Neural progenitor cell (in vitro differentiated cells): ENCODE results near the gene CHSY3. TPM values are rescaled to one million over a fixed set of nuclear protein-coding genes. Genes with fewer than 3 reads are reported as not detected.

Experiments used
- DNase-seq: peaks from one replicate; pipeline ENCODE4 v3.0.0-alpha.2; 2016; ENCODE audit warnings: low spot score
- H2AFZ ChIP-seq: fragments of 200-600 bp; sonication (generic); replicated peaks from 2 replicates; pipeline ENCODE4 v1.6.1; 2016; ENCODE audit warnings: antibody characterized with exemption
- H3F3A ChIP-seq: fragments of 200-600 bp; sonication (generic); 2 replicates; pipeline ENCODE4 v1.6.1; 2016; ENCODE audit warnings: antibody characterized with exemption, low read depth
- H3K27ac ChIP-seq: fragments of 200-600 bp; sonication (generic); 2 replicates; pipeline ENCODE4 v1.5.1; 2016; ENCODE audit warnings: mild to moderate bottlenecking
- H3K27me3 ChIP-seq: fragments of 200-600 bp; sonication (generic); 2 replicates; pipeline ENCODE4 v1.6.1; 2016; ENCODE audit warnings: mild to moderate bottlenecking, moderate library complexity
- H3K36me3 ChIP-seq: fragments of 200-600 bp; sonication (generic); 2 replicates; pipeline ENCODE4 v1.5.1; 2016
- H3K4me1 ChIP-seq: fragments of 200-600 bp; sonication (generic); 2 replicates; pipeline ENCODE4 v1.6.1; 2016; ENCODE audit warnings: mixed run types
- H3K4me2 ChIP-seq: fragments of 200-600 bp; sonication (generic); 2 replicates; pipeline ENCODE4 v1.6.1; 2016
- H3K4me3 ChIP-seq: fragments of 200-600 bp; sonication (generic); 2 replicates; pipeline ENCODE4 v1.5.1; 2016
- H3K79me2 ChIP-seq: fragments of 200-600 bp; sonication (generic); 2 replicates; pipeline ENCODE4 v1.6.1; 2016; ENCODE audit warnings: low read depth
- H3K9ac ChIP-seq: fragments of 200-600 bp; sonication (generic); 2 replicates; pipeline ENCODE4 v1.6.1; 2016
- H3K9me3 ChIP-seq: fragments of 200-600 bp; sonication (generic); 2 replicates; pipeline ENCODE4 v1.5.1; 2016; ENCODE audit warnings: low read depth
- H4K20me1 ChIP-seq: fragments of 200-600 bp; sonication (generic); 2 replicates; pipeline ENCODE4 v1.6.1; 2016; ENCODE audit warnings: low read depth
- H3K27ac Mint-ChIP-seq: 3 replicates; pipeline ENCODE4 v1.8.0; 2021; ENCODE audit warnings: mixed read lengths
- H3K27me3 Mint-ChIP-seq: 2 replicates; pipeline ENCODE4 v1.8.0; 2022; ENCODE audit warnings: low read depth, mild to moderate bottlenecking, inconsistent platforms, moderate library complexity, mixed read lengths; ENCODE audit not compliant: insufficient read depth
- H3K36me3 Mint-ChIP-seq: 3 replicates; pipeline ENCODE4 v1.8.0; 2021; ENCODE audit warnings: mixed read lengths
- H3K4me1 Mint-ChIP-seq: 3 replicates; pipeline ENCODE4 v1.8.0; 2021; ENCODE audit warnings: mixed read lengths
- H3K4me3 Mint-ChIP-seq: 3 replicates; pipeline ENCODE4 v1.8.0; 2021; ENCODE audit warnings: mild to moderate bottlenecking, moderate library complexity, mixed read lengths
- H3K9me3 Mint-ChIP-seq: 3 replicates; pipeline ENCODE4 v1.8.0; 2020; ENCODE audit warnings: mixed read lengths
- EZH2 ChIP-seq: fragments of 200-600 bp; sonication (generic); IDR thresholded peaks from 2 replicates; pipeline ENCODE4 v1.6.1; 2017; ENCODE audit warnings: antibody characterized with exemption, mild to moderate bottlenecking, moderate library complexity
- EZH2phosphoT487 ChIP-seq: fragments of 200-600 bp; sonication (generic); IDR thresholded peaks from 2 replicates; pipeline ENCODE4 v1.6.1; 2017; ENCODE audit warnings: antibody characterized with exemption
- total RNA-seq: library from RNA; depleted of rRNA; stranded (reverse); fragments of >200 nt; gene quantifications from 2 replicates; pipeline ENCODE4 v1.2.3, GENCODE V29; 2015; ENCODE audit warnings: low replicate concordance
- TF ChIP-seq, protein P1 (sequence below): fragments of 200-600 bp; sonication (generic); IDR thresholded peaks from 2 replicates; pipeline ENCODE4 v1.5.1; 2017; ENCODE audit warnings: antibody characterized with exemption, mild to moderate bottlenecking

The CHSY3 gene
- total RNA-seq, 1 donor from 2014 or later: 0.30 TPM

DNA sequence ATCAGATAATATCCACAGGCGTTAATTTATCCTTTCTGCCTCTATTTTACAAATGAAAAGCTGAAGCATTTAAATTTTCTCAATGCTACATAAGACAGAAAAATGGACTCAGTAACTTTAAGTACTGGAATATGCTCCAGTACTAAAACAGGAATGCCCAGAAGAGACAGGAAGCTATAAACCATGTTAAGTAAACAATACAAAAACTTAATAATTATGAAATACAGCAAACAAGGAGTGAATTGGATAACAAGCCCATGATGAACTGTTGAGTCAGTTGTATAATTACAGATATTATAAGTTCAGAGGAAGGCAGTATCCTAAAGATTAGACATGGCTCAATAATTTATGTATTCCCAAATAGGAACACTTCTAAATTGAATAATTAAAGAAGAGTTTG lies 148.5 kb downstream of the CHSY3 start:
- no peaks in the 10 kb centered on the region for H4K20me1 ChIP-seq
- no peaks in the 10 kb centered on the region for H3K36me3 Mint-ChIP-seq
- no peak overlapping the region for H3K27ac Mint-ChIP-seq

DNA sequence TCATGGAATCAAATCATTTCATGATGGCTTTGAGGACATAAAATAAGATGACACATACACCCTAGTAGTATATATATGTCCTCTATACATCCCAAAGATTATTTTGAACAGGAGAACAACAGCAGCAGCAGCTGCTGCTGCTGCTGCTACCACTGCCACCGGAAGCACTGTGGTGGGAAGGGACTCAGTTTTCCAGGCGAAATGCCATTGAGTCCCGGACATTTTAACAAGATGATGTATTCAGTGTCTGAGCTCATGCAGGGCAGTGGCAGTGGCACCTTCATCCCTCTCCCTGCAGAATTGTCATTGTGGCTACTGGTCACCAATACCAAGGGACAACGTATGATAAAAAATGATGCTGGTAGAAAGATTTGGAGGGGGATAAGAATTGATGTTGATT lies 151.3 kb downstream of the CHSY3 start:
- no peaks in the 10 kb centered on the region for H3K36me3 Mint-ChIP-seq

More for the DNA sequence above, 148.5 kb downstream of the CHSY3 start:
- no peak overlapping the region for H2AFZ ChIP-seq
- Mint-ChIP-seq H3K9me3 (no peaks in the 10 kb centered on the region), H3K4me1 (no peaks in the 10 kb centered on the region), H3K27me3 (no peaks in the 10 kb centered on the region), H3K4me3 (no peak overlapping the region)
- H3K9ac ChIP-seq: no peak overlapping the region
- TF ChIP-seq EZH2 (no peak), EZH2phosphoT487 (no peak)
- TF ChIP-seq, protein P1, sequence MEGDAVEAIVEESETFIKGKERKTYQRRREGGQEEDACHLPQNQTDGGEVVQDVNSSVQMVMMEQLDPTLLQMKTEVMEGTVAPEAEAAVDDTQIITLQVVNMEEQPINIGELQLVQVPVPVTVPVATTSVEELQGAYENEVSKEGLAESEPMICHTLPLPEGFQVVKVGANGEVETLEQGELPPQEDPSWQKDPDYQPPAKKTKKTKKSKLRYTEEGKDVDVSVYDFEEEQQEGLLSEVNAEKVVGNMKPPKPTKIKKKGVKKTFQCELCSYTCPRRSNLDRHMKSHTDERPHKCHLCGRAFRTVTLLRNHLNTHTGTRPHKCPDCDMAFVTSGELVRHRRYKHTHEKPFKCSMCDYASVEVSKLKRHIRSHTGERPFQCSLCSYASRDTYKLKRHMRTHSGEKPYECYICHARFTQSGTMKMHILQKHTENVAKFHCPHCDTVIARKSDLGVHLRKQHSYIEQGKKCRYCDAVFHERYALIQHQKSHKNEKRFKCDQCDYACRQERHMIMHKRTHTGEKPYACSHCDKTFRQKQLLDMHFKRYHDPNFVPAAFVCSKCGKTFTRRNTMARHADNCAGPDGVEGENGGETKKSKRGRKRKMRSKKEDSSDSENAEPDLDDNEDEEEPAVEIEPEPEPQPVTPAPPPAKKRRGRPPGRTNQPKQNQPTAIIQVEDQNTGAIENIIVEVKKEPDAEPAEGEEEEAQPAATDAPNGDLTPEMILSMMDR: no peak
- no peaks in the 10 kb centered on the region for H3K9me3 ChIP-seq
- no peaks in the 10 kb centered on the region for H3K27me3 ChIP-seq
- no peak for DNase-seq
- no peaks in the 10 kb centered on the region for H3K4me1 ChIP-seq
- H3F3A ChIP-seq: no peaks in the 10 kb centered on the region
- no peaks in the 10 kb centered on the region for H3K36me3 ChIP-seq
- H3K4me3 ChIP-seq: no peak overlapping the region
- H3K27ac ChIP-seq: no peak overlapping the region
- H3K79me2 ChIP-seq: no peaks in the 10 kb centered on the region
- H3K4me2 ChIP-seq: no peak overlapping the region

DNA sequence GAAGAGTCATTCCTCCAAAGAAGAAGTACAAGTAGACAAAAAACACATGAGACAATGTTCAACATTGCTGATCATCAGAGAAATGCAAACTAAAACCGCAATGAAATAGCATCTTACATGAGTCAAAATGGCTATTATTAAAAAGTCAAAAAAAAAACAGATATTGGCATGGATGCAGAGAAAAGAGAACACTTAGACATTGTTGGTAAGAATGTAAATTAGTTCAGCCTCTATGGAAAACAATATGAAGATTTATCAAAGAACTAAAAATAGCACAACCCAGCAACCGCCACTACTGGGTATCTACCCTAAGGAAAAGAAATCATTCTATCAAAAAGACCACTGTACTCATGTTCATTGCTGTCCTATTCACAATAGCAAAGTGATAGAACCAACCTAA lies 157.5 kb downstream of the CHSY3 start:
- H3K36me3 ChIP-seq: no peaks in the 10 kb centered on the region
- no peaks in the 10 kb centered on the region for H3K27me3 ChIP-seq
- Mint-ChIP-seq H3K9me3 (peaks cover 2% of the 10 kb centered on the region), H3K4me1 (peaks cover 5% of the 10 kb centered on the region), H3K36me3 (no peaks in the 10 kb centered on the region), H3K27me3 (no peaks in the 10 kb centered on the region), H3K4me3 (no peak overlapping the region), H3K27ac (no peak overlapping the region)
- no peak overlapping the region for H3K9ac ChIP-seq
- H3F3A ChIP-seq: no peaks in the 10 kb centered on the region
- no peak overlapping the region for H3K4me2 ChIP-seq
- H3K27ac ChIP-seq: no peak overlapping the region
- no peaks in the 10 kb centered on the region for H4K20me1 ChIP-seq
- no peak overlapping the region for H3K4me3 ChIP-seq
- no peaks in the 10 kb centered on the region for H3K9me3 ChIP-seq
- no peaks in the 10 kb centered on the region for H3K4me1 ChIP-seq
- TF ChIP-seq EZH2phosphoT487 (no peak), EZH2 (no peak)
- TF ChIP-seq, protein P1: no peak
- H3K79me2 ChIP-seq: no peaks in the 10 kb centered on the region
- no peak for DNase-seq
- H2AFZ ChIP-seq: no peak overlapping the region

More for the DNA sequence above, 151.3 kb downstream of the CHSY3 start:
- no peaks in the 10 kb centered on the region for H3K4me1 Mint-ChIP-seq
- H3K27ac ChIP-seq: no peak overlapping the region
- TF ChIP-seq, protein P1: no peak
- no peak for TF ChIP-seq EZH2phosphoT487
- no peak for TF ChIP-seq EZH2
- no peak overlapping the region for H3K4me3 ChIP-seq
- no peak overlapping the region for H3K4me2 ChIP-seq
- no peaks in the 10 kb centered on the region for H3K9me3 Mint-ChIP-seq
- no peaks in the 10 kb centered on the region for H3K27me3 ChIP-seq
- no peak overlapping the region for H3K9ac ChIP-seq
- no peaks in the 10 kb centered on the region for H3F3A ChIP-seq
- no peaks in the 10 kb centered on the region for H3K36me3 ChIP-seq
- H3K27me3 Mint-ChIP-seq: no peaks in the 10 kb centered on the region
- DNase-seq: no peak
- H3K79me2 ChIP-seq: no peaks in the 10 kb centered on the region
- no peak overlapping the region for H2AFZ ChIP-seq
- no peaks in the 10 kb centered on the region for H3K9me3 ChIP-seq
- no peaks in the 10 kb centered on the region for H3K4me1 ChIP-seq
- H3K4me3 Mint-ChIP-seq: no peak overlapping the region
- no peaks in the 10 kb centered on the region for H4K20me1 ChIP-seq
- H3K27ac Mint-ChIP-seq: no peak overlapping the region
